IPS-NIHi7 (cell line): ENCODE results near the gene MXRA7.
A peak's percentile ranks its signal among the peaks of the same experiment; 100 is the strongest.
"Not testable (repeated sequence)": the region's sequence is repeated elsewhere in the genome, so short reads cannot be mapped to it uniquely, and the experiment has no call there.

ENCODE experiments used
- DNase-seq: peaks from one replicate; pipeline ENCODE4 v3.0.0; 2012; ENCODE audit warnings: mixed read lengths; ENCODE audit errors: extremely low spot score

The MXRA7 gene, protein sequence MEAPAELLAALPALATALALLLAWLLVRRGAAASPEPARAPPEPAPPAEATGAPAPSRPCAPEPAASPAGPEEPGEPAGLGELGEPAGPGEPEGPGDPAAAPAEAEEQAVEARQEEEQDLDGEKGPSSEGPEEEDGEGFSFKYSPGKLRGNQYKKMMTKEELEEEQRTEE

DNA sequence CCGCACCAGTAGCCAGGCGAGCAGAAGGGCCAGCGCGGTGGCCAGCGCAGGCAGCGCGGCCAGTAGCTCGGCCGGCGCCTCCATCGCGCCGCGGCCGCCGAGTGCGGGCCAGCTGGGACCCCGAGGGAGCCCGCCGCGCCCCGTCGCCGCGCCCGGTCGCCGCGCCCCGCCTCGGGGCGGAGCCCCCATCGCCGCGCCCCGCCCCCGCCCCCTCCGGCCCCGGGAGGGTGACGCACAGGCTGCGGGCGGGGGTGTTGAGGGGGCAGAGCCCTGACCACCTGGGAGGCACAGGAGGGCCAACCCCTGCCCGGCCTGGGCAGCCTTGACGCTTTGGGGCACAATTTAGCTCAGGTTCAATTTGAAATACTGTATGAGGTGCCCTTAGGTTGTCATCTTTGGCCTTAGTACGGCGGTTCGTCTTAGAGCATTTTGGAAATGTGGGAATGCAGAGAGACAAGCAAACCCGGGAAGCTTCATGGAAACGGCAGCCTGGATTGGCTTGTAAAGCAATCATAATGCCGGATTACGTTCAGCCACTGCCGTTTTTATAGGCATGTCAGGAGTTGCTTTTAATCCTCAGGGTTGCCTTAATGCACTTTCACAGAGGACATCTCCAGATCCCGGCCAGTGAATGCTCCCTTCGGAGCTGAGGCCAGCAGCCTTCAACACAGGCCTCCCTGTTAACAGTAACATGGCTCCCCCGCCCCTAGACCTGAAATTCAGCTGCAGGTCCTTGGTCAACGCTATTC lies at the start of gene MXRA7:
Gene MXRA7, minus strand, starts transcription at position 103 of the 749 bp plus-strand sequence. Its CDS starts 19 bp downstream, at position 84.
- DNase-seq: peak; percentile 85

DNA sequence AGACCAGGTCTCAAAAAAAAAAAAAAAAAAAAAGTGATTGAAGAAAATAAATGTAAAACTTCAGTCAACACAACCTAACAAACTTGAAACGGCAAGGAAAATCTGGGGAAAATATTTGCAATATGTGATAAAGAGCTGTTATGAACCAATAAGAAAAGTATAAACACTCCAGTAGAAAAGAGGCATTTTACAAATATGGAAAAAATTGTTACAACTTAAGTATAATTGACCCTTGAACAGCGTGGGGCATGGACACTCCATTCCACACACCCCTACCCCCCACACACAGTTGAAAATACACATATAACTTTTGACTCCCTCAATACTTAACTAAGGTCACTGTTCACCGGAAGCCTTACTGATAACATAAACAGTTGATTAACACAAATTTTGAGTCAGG lies 47.8 kb upstream of the MXRA7 start:
- DNase-seq: no peak

DNA sequence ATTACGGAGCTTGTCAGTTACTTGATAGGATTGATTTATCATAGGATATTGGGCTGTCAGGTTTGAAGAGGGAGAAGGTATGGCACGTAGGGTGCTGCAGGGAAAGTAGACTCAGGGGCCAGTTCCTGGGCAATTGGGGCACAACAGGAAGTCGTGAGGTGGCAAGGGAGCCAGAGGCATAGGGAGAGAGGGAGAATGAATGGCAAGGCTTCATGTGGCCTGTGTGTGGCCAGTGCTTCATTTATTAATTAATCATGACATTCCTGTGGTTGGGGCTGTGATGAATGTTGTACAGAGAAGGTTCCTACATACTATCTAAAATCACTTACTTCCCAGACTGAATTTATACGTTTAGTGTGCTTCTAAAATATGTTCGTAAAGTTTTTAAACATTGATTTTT lies 46.5 kb upstream of the MXRA7 start:
- DNase-seq: no peak

DNA sequence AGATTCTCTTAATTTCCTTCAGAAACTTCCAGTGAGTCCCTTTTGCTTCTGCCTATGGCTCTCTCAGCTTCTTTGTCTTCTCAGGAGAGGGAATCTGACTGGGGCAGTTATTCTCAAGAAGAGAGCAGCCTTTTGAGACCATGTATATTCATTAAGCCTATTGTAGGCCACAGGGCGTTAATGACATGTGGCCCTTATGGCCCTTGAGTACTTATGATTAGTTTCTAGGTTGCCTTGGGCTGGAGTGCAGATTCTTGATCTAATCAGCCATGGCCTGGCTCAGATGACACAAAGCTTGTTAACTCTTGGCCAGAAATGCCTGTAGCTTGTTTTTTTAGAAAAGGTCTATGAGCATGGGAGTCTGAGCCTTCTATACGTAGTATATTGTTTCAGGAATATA lies 44.5 kb upstream of the MXRA7 start:
- DNase-seq: no peak

DNA sequence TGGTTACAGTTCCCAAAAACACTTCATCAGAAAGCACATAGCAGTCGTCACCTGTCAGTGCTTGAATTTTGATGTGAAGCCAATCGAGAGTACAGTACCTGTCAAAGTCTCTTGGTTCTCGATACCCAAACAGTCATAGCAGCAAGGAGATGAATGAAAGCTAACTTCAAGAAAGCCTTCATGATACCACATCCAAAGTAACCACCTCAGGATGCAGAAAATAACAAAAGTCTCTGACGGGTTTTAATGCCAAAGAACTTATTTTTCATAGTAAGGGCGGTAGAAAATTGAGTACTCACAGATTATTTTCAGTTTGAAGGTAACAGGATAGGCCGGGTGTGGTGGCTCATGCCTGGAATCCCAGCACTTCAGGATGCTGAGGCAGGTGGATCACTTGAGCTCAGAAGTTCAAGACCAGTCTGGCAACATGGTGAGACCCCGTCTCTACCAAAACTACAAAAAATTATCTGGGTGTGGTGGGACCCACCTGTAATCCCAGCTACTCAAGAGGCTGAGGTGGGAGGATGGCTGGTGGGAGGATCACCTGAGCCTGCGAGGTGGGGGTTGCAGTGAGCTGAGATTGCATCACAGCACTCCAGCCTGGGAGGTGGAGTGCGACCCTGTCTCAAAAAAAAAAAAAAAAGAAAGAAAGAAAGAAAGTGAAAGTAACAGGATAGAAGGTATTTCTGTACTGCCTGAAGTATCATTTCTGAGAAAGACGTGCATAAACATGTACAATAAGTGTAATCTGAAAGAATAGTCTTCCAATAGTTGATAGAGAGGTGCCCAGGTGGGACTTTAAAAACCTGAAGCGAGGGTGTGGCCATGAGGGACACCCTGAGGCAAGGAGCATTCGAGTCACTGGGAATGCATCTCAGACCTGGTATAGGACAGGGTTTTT lies 42.5 kb upstream of the MXRA7 start:
- no peak for DNase-seq

DNA sequence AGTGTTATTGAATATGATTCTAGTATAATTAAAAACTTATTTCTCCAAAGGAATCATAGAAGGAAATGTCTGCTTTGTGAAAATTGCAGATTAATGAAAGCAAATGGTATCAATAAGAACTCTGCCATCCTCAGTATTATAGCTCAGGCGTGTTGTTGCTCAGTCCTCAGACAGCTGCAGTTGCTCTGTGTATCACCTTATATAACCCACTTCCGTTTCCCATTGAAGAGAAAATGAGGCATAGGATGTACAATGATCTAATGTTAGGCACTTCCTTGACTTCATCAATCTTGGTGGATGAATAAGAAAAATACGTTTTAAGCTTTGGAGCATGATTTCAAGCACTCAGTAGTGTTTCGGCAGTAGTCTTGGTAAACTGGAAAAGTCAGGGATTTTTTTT lies 41.2 kb upstream of the MXRA7 start:
- no peak for DNase-seq

DNA sequence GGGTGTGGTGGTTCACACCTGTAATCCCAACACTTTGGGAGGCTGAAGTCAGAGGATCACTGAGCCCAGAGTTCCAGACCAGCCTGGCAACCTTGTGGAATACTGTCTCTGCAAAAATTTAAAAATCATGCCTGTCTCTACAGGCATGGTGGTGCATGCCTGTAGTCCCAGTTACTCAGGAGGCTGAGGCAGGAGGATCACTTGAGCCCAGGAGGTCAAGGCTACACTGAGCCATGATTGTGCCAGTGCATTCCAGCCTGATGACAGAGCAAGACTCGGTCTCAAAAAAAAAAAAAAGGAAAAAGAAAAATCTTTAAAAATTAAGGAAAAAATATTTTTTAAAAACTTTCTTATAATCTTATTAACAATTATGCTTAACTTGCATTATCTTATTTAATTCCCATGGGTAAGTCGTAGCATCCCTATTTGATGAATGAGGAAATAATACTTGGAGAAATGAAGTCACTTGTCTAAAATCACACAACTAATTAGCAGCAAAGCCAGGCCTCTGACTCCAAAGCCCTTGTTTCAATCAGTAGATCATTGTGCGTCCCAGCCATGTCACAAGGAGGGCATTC lies 40.7 kb upstream of the MXRA7 start:
- DNase-seq: no peak

DNA sequence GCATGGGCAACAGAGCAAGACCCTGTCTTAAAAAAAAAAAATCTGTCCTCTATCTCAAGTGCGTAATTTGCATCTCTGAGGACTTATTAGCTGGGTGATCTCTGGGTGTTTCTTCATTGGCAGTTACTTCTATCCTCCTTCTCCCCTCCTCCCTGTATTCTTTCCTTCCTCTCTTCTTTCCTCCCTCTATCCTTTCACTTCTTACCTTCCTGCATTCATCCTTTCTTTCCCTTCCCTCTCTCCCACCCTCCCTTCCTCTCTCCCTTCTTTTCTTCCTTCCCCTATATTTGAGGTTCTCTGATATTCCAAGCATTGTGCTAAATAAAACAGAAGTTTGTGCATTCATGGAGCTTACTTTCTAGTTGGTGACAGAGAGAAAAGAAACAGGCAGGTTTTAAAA lies 37.9 kb upstream of the MXRA7 start:
- DNase-seq: no peak

DNA sequence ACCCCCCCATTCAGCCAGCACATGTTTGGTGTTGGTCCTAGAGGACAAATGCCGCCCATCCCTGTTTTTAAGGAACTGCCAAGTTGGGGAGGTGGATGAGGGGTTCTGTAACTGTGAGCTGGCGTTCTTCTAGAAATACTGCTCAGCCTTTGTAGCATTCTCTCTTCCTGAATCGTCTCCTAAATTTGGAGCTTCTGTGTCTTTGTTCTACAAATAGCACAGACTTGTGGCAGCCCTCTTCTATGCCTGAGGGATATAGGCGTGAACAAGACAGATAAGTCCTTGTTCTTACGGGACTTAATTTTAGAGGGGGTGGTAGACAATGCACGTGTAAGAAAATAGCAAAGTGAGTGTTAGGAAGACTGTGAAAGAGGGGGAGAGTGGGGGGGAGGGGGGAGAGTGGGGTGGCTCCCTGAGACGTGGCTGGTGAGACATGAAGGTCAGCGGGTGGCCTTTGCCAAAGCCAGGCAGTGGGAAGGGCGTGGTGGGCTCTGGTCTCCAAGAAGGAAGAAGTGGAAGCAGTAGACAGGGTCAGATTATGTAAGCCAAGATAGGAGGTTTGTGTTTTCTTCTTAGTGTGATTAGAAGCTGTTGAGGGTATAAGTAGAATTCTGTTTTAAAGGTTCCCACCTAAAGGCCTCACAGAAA lies 37.1 kb upstream of the MXRA7 start:
- no peak for DNase-seq

DNA sequence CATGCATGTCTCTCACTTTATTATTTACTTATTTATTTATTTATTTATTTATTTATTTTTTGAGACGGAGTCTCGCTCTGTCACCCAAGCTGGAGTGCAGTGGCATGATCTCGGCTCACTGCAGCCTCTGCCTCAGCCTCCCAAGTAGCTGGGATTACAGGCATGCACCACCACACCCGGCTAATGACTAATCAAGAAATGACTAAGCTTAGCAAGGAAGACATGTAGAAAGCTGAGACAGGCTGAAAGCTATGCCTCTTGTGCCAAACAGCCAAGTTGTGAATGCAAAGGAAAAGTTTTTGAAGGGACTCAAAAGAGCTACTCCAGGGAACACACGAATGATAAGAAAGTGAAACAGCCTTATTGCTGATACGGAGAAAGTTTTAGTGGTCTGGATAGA lies 35.0 kb upstream of the MXRA7 start:
- not testable (repeated sequence) for DNase-seq

DNA sequence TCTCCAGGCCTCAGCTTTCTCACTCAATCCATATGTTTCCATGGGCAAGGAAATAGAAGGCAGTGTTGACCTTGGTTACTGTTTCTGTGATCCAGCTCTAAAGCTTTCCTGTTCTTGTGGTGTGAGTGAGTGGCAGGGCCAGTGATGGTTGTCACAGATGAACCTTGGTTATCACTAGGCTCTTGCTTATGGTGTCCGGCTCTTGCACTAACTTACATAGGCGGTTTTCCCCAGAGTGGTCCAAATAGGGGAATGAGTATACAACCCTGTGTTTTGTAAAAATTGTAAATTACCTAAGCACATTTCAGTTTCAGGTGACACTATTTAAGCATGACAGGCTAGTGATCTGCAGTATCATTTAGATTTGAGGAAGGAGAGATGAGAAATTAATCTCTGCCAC lies 34.0 kb upstream of the MXRA7 start:
- DNase-seq: no peak

DNA sequence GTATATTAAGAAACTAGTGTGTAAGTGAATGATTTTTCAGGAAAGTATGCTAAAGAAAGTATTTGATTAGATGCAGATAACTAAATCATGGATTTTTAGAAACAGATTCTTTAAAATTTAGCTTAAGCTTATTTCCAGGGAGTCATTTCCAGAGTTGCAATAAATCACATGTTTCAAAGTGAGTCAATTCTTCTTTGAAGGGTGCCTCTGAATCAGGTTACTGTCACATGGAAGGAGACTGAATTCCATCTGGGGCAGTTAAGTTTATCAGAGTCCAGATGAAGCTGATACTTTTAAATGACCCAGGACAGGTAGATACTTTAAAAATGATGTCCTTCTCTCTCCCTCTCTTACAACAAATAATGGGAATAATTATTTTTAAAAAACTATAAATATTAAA lies 32.2 kb upstream of the MXRA7 start:
- no peak for DNase-seq

DNA sequence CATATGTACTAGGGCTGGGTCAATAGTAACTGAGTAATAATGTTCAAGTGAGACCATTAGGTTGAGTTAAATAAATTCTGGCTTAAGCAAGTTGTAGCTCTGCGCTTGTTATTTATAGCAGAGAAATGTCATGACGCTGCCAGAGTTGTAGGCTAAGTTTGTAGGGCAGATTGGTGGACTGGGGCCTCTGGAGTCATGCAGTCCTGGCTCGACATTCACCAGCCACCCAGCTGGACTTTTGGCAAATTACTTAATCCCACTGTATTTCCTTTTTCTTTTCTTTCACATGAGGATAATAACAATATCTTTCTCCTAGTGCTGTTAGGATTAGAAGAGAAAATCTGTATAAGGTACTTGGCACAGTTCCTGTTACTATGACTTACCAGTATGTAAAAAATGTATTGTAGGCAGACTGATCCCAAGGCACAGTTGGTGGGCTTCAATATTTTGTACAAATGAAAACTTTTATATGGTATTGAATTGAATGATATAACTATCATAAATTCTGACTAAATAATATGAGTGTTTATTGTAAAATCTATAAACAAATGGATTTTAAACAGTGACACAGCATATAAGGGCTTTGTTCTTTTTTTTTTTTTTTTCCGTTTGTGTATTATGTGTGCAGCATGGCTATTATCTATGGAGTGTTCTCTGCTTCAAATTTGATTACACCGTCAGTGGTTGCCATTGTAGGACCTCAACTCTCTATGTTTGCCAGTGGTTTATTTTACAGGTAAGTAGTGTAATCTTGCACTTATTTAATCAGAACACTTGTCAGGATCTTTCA lies 29.8 kb upstream of the MXRA7 start:
- DNase-seq: no peak

DNA sequence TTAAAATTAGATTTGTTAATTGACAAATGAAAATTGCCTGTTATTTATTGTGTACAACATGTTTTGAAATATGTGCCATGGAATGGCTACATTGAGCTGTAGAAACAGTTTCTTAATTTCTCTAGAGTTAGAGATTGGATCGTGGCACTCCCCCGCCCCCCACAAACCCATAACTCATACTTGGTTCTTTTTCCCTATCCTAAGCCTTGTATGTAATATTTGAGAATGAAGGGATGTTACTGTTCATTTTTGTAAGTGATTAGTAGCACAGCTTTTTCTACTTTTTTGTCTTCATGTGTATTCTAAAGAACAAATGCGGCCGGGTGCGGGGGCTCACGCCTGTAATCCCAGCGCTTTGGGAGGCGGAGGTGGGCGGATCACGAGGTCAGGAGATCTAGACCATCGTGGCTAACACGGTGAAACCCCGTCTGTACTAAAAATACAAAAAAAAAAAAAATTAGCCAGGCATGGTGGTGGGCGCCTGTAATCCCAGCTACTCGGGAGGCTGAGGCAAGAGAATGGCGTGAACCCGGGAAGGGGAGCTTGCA lies 28.9 kb upstream of the MXRA7 start:
- DNase-seq: not testable (repeated sequence)

DNA sequence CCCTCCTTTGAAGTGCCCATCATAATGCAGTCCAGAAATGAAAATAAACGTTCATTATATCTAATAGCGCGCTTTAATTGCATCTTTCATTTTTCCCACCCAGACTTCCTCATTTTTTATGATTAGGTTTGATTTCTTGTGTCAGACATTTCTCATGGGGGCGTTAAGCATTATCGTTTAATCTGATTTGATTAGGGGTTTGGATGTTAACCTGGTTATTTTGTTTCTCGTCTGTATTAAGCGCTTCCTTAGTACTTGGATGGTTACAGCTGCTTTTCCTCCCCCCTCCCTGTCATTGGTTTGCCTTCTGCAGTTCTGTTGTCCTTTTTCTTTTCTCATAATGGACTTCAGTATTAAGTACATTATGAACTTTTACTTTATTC lies 27.7 kb upstream of the MXRA7 start:
- DNase-seq: no peak

DNA sequence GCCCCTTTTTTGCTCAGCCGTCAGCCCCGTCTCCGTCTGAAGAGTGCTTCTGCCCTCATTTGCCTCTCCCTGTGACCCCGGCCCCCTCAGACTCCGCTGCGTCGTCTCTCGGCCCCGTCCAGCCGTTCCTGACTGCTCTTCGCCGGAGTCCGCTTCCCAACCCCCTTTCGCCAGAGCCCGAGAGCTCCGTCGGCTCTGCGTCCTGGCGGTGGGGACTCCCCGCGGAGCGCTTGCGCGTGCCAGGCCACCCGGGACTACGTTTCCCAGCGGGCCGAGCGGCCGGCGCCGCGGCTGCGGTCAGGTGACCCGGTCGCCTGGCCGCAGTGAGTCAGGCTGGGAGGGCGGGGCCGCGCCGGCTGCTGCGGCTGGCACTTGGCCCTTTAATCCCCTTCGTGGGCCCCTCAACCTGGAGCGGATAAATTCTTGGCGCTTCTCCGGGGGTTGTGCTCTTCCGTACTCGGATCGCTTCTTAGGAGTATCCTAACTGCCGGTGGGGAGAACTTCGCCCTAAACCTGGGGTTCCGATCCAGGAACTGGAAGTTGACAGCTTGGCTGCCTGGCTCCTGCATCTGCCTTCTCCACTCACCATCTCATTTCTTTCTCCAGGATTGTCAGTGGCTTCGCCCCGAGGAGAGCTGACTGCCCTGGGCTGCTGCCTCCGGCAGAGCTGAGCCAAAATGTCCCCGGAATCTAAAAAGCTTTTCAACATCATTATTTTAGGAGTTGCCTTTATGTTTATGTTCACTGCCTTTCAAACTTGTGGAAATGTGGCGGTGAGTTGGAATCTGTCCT lies 27.1 kb upstream of the MXRA7 start, which contains the start of gene MFSD11:
Gene MFSD11, plus strand, starts transcription at position 444 of the 792 bp plus-strand sequence. Its CDS starts 234 bp downstream, at position 678.
- peak; percentile 97 for DNase-seq

DNA sequence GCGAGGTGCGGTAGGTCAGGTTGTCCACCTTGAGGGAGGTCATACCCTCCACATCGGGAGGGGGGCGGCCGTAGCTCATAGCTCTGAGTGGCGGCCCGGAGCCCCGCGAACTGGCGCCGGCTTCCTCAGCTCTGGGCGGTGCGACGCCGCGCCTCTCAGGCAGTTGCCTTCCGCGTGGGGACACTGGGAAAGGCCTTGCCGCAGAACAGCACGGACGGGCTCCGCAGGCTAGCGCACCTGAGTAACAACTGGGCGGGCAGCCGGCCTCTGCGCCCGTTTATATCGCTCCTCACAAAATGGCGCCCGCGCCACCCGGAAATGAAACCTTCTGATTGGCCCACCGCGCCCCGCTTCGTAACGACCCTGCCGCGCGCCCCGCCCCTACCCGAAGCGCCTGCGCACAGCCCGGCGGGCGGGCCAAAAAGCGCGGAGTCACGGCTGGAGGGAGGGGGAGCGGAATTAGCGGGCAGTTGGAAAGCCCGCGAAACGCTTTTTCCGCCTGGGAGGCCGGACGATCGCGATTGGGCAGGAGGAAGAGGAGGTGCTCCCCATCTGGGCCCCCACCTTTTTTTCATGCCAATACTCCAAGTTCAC lies 26.4 kb upstream of the MXRA7 start, which contains the start of gene SRSF2:
Gene SRSF2, minus strand, starts transcription at position 250 of the 594 bp plus-strand sequence. Its CDS starts 171 bp downstream, at position 79.
- DNase-seq: peak; percentile 95

DNA sequence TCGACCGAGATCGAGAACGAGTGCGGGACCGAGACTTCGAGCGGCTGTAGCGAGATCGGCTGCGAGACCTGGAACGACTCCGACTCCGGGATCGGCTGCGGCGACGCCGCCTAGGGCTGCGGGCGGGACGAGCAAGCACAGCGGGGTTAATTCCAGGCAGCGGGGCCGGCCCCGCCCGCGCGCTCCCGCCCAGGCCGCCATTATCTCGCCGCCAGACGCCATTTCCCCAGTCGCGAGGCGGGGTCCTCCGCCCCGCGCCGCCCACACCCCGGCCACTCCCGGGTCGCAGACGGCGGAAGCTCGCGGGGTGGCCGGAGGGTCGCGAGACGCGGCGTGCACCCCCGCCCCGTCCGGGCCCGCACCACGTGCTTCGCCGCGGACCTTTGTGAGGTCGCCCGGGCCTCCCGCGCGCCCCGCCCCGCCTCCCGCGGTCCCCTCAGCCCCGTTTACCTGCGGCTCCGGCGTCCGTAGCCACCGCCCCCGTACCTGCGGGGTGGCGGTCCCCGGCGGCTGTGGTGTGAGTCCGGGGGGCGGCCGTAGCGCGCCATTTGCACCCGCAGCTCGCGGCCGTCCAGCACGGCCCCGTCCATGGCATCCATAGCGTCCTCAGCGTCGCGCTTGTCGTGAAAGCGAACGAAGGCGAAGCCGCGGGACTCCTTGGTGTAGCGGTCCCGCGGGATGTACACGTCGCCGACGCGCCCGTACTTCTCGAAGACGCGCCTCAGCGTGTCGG lies 25.8 kb upstream of the MXRA7 start:
- DNase-seq: peak; percentile 42
